Heart left ventricle (tissue), 16 donors: ENCODE measurements around the gene NR2C2AP. TPM values are rescaled to one million over a fixed set of nuclear protein-coding genes. Genes with fewer than 3 reads are reported as not detected.

Experiments used
- ATAC-seq, 4 donors: fragments of 200-7000 bp; cut with Tn5 transposase; one replicate each; pipeline ENCODE4 v1.9.1; 2020 to 2022; ENCODE audit warnings: moderate library complexity in 4 of 4, mild to moderate bottlenecking in 3 of 4, moderate number of reproducible peaks in 1 of 4
- DNase-seq, 5 donors: peaks; one replicate each; pipeline ENCODE4 v3.0.0-alpha.2; 2020
- H3K27ac ChIP-seq, 12 donors: fragments of 200-600 bp; sonication (generic) in 4 of 12; one replicate each; pipeline versions ENCODE4 v1.5.0 to v1.8.0; 2016 to 2022; ENCODE audit warnings: mild to moderate bottlenecking in 2 of 12
- H3K27me3 ChIP-seq, 9 donors: fragments of 200-600 bp; sonication (generic) in 2 of 9; one replicate each; pipeline versions ENCODE4 v1.5.1 to v1.8.0; 2016 to 2022; ENCODE audit warnings: mild to moderate bottlenecking in 3 of 9
- H3K36me3 ChIP-seq, 9 donors: fragments of 200-600 bp; sonication (generic) in 2 of 9; one replicate each; pipeline versions ENCODE4 v1.5.0 to v1.8.0; 2018 to 2022; ENCODE audit warnings: mild to moderate bottlenecking in 2 of 9
- H3K4me1 ChIP-seq, 12 donors: fragments of 200-600 bp; sonication (generic) in 4 of 12; one replicate each; pipeline versions ENCODE4 v1.5.0 to v1.8.0; 2016 to 2022; ENCODE audit warnings: mild to moderate bottlenecking in 3 of 12
- H3K4me3 ChIP-seq, 12 donors: fragments of 200-600 bp; sonication (generic) in 4 of 12; one replicate each; pipeline versions ENCODE4 v1.5.0 to v1.8.0; 2017 to 2022; ENCODE audit warnings: mild to moderate bottlenecking in 9 of 12, moderate library complexity in 4 of 12
- H3K9me3 ChIP-seq, 12 donors: fragments of 200-600 bp; sonication (generic) in 4 of 12; one replicate each; pipeline versions ENCODE4 v1.5.0 to v1.8.0; 2016 to 2022; ENCODE audit warnings: mild to moderate bottlenecking in 1 of 12
- CTCF ChIP-seq, 12 donors: fragments of 200-600 bp; sonication (generic) in 4 of 12; IDR thresholded peaks; one replicate each; pipeline versions ENCODE4 v1.5.0 to v1.8.0; 2018 to 2022; ENCODE audit warnings: antibody characterized with exemption in 12 of 12, mild to moderate bottlenecking in 5 of 12
- POLR2A ChIP-seq, 2 donors: fragments of 450-650 bp; IDR thresholded peaks; one replicate each; pipeline ENCODE4 v1.6.1; 2017; ENCODE audit warnings: antibody characterized with exemption in 2 of 2, mild to moderate bottlenecking in 2 of 2, moderate library complexity in 2 of 2
- WGBS, 4 donors: extraction: QIAGEN DNeasy Blood & Tissue Kit in 2 of 4; methylation state at CpG; one replicate each; pipeline versions ENCODE4 v1.1.5 to v1.1.7; 2013 to 2018; 5-methylcytosine and 5-hydroxymethylcytosine counted together
- intact Hi-C, 10 donors: fragments of 100-400 bp; cut with DNase I; formaldehyde crosslinking; loops; one replicate each; pipeline versions ENCODE4 v1.11.1 to v1.14.2; 2022
- polyA plus RNA-seq, 2 donors: library from polyadenylated mRNA; stranded (reverse); fragments of 200-250 nt; gene quantifications; one replicate each; pipeline ENCODE4 v1.2.3, GENCODE V29; 2013
- total RNA-seq, 9 donors: library from RNA; depleted of rRNA in 2 of 9; stranded (reverse); fragments of >200 nt in 2 of 9; fragmentation: NEBNext Ultra II Directional in 3 of 9; extraction: Animal tissue kit (Norgen Biotek cat#: 25700) in 3 of 9; gene quantifications; one replicate each; pipeline versions ENCODE4 v1.1.0 to v1.2.4, GENCODE V29; 2016 to 2023
- donor health status: ischemic (EF 13 %, LVEDD 7.1; RV severe dilation, severe dysfunction).
- donor health status: healthy with polysubstance abuse.
- donor health status: DM: no; HTN: yes; CAD: no.
- donor health status: DM: no; HTN: no; CAD: no.
- donor health status: ischemic (EF 25% LVEDD 6.9; RV normal size, moderate dysfunction).
- donor health status: ischemic (EF 25% LVEDD 5.7; RV mildly dilated, moderate dysfunction).
- donor health status: healthy.
- donor health status: DM: yes; HTN: yes; CAD: no.
- donor health status: ischemic (EF 35%, LVEDD 5.7; RV mildly dilated, moderate dysfunction).
- donor health status: nonischemic (EF 11% LVEDD 7.7; RV severe dilation, severe dysfunction).
- donor health status: DM: yes; HTN: yes; CAD: no.
- donor health status: PGD.
- donor health status: ischemic (EF 29% LVEDD 5.4; RV normal size, mild dysfunction).
- donor health status: nonischemic (EF 23%, LVEDD 6.1; RV moderate dilation, normal function).

The NR2C2AP gene
- total and polyA plus RNA-seq, 11 donors: 2.6 to 26.2 (median 6.3) TPM

- Histone ChIP-seq H3K4me1 (peaks cover 0 to 13% (median 8%) of the 10 kb centered on the region in 12 donors), H3K27me3 (peaks cover 0 to 15% (median 0%) of the 10 kb centered on the region in 9 donors), H3K27ac (no peak overlapping the region), H3K36me3 (peaks cover 0 to 18% (median 7%) of the 10 kb centered on the region in 9 donors), H3K9me3 (no peaks in the 10 kb centered on the region), H3K4me3 (no peak overlapping the region)
- ATAC-seq: no peak
- intact Hi-C loops: loop anchor here in 1 of 10 donors (10.0 kb wide), 1 partner anchor 121 kb away; the partner anchor contains the start of genes MAU2 and SUGP1
- WGBS, 4 donors: 68 to 73% (median 71%) methylated on average over 13 of the region's 13 CpGs
- DNase-seq: no peak
- TF ChIP-seq POLR2A (IDR thresholded peaks at IDR 0.05): no peak
- TF ChIP-seq CTCF (IDR thresholded peaks at IDR 0.05): no peak
Measured at GRCh38 chr19:19204181-19204580, 967 bp upstream of the NR2C2AP start.

- Histone ChIP-seq H3K4me3 (peak overlapping the region in 11 of 12 donors; percentile 49 to 80 (median 68)), H3K27ac (peak overlapping the region; percentile 11 to 88 (median 77)), H3K36me3 (peaks cover 0 to 33% (median 22%) of the 10 kb centered on the region in 9 donors), H3K4me1 (peaks cover 0 to 13% (median 8%) of the 10 kb centered on the region in 12 donors), H3K27me3 (peaks cover 0 to under 1% (median 0%) of the 10 kb centered on the region in 9 donors), H3K9me3 (no peaks in the 10 kb centered on the region)
- TF ChIP-seq CTCF (IDR thresholded peaks at IDR 0.05): no peak
- no peak for TF ChIP-seq POLR2A (IDR thresholded peaks at IDR 0.05)
- intact Hi-C loops: loop anchor here in 1 of 10 donors (10.0 kb wide), 1 partner anchor 122 kb away; the partner anchor contains the start of genes MAU2 and SUGP1
- no peak for DNase-seq
- no peak for ATAC-seq
- 28 to 34% (median 32%) methylated on average over 9 to 11 of the region's 11 CpGs for WGBS, 4 donors
Measured at GRCh38 chr19:19202707-19203011, 555 bp downstream of the NR2C2AP start.

- Histone ChIP-seq H3K27me3 (no peaks in the 10 kb centered on the region), H3K4me1 (peaks cover 0 to 13% (median 8%) of the 10 kb centered on the region in 12 donors), H3K4me3 (peak overlapping the region in 11 of 12 donors; percentile 49 to 80 (median 68)), H3K27ac (peak overlapping the region in 7 of 12 donors; percentile 72 to 88 (median 81)), H3K9me3 (no peaks in the 10 kb centered on the region), H3K36me3 (peaks cover 0 to 40% (median 29%) of the 10 kb centered on the region in 9 donors)
- TF ChIP-seq CTCF (IDR thresholded peaks at IDR 0.05) (no peak), POLR2A (IDR thresholded peaks at IDR 0.05) (no peak)
- ATAC-seq: no peak
- WGBS, 4 donors: 79 to 89% (median 80%) methylated on average over 14 to 19 of the region's 19 CpGs
- no peak for DNase-seq
- intact Hi-C loops: loop anchor here in 1 of 10 donors (10.0 kb wide), 1 partner anchor 123 kb away; the partner anchor contains the start of genes MAU2 and SUGP1
Measured at GRCh38 chr19:19201697-19202630, 1.2 kb downstream of the NR2C2AP start.

GRCh38 chr19:19193926-19194325 lies 9.3 kb downstream of the NR2C2AP start:
- Histone ChIP-seq H3K36me3 (peaks cover 0 to 40% (median 30%) of the 10 kb centered on the region in 9 donors), H3K9me3 (no peaks in the 10 kb centered on the region), H3K4me1 (peaks cover 4 to 50% (median 36%) of the 10 kb centered on the region in 12 donors), H3K4me3 (peak overlapping the region in 10 of 12 donors; percentile 63 to 100 (median 88)), H3K27ac (peak overlapping the region in 11 of 12 donors; percentile 11 to 100 (median 100)), H3K27me3 (no peaks in the 10 kb centered on the region)
- intact Hi-C loops: loop anchor here in 3 of 10 donors (2.0 to 10.0 kb wide), 3 partner anchors 127 to 301 kb away; partner anchors contain the start of genes MAU2 (in 3 of the 3) and SUGP1 (in 3 of the 3)
- no peak for DNase-seq
- ATAC-seq: no peak
- WGBS, 4 donors: 44 to 59% (median 52%) methylated on average over 5 of the region's 5 CpGs
- TF ChIP-seq CTCF (IDR thresholded peaks at IDR 0.05) (no peak), POLR2A (IDR thresholded peaks at IDR 0.05) (no peak)
